HepG2 (cell line): Measurements from ENCODE around the gene FLG2. TPM values are rescaled to one million over a fixed set of nuclear protein-coding genes. Genes with fewer than 3 reads are reported as not detected.

Experiments
- ATAC-seq: fragments of 200-7000 bp; cut with Tn5 transposase; 3 replicates; pipeline ENCODE4 v1.9.1; 2020; ENCODE audit warnings: mild to moderate bottlenecking, moderate library complexity
- BruUV-seq: library from RNA; stranded (reverse); fragments of 400-500 nt; replicated peaks from 2 replicates; lab custom pipeline; 2021; lab: Mats Ljungman, UMichigan
- CTCF ChIA-PET: fragments of 300-600 bp; formaldehyde crosslinking; extraction: SDS; loops from one replicate; lab custom pipeline; 2021; ENCODE audit warnings: low total read pairs, inconsistent platforms, low intra/inter-chr PET ratio; lab: Yijun Ruan, JAX
- POLR2A ChIA-PET: fragments of 350-600 bp; sonication (Branson Sonifier 250); formaldehyde crosslinking; loops from one replicate; lab custom pipeline; 2020; ENCODE audit warnings: antibody characterized with exemption, inconsistent platforms; lab: Yijun Ruan, JAX
- DNase-seq: peaks from one replicate; pipeline ENCODE4 v3.0.0-alpha.2; 2015; ENCODE audit warnings: low spot score
- FAIRE-seq: peaks from 3 replicates; lab custom pipeline; 2011; peaks lifted over from hg19 to GRCh38; lab: Jason Lieb, UNC
- H2AFZ ChIP-seq: one replicate; pipeline ENCODE4 v1.6.1; 2011; ENCODE audit warnings: low read length, inconsistent platforms
- H3K27ac ChIP-seq: fragments of 300-600 bp; 3 replicates; pipeline ENCODE4 v1.8.0; 2011; ENCODE audit warnings: mixed run types, mild to moderate bottlenecking, mixed read lengths, low read length, inconsistent platforms; ENCODE audit not compliant: insufficient read depth; ENCODE audit errors: extremely low read length
- H3K27me3 ChIP-seq, 2 experiments: fragments of 200-600 bp in 1 of 2; 2 replicates in 1 of 2; 3 replicates in 1 of 2; pipeline versions ENCODE4 v1.6.0 to v1.8.0; 2011; ENCODE audit warnings: low read length in 2 of 2, mild to moderate bottlenecking in 2 of 2, moderate library complexity in 2 of 2, inconsistent platforms in 1 of 2; ENCODE audit not compliant: insufficient read depth in 2 of 2, control insufficient read depth in 1 of 2
- H3K36me3 ChIP-seq, 2 experiments: fragments of 200-600 bp in 1 of 2; replicated peaks in 1 of 2; 2 replicates in 1 of 2; 3 replicates in 1 of 2; pipeline versions ENCODE4 v1.5.1 to v1.8.0; 2011; ENCODE audit warnings: low read length in 2 of 2, inconsistent platforms in 1 of 2; ENCODE audit not compliant: insufficient read depth in 2 of 2, control insufficient read depth in 1 of 2
- H3K4me1 ChIP-seq: 2 replicates; pipeline ENCODE4 v1.5.1; 2012; ENCODE audit warnings: low read length, inconsistent platforms; ENCODE audit not compliant: insufficient read depth
- H3K4me2 ChIP-seq: 2 replicates; pipeline ENCODE4 v1.6.0; 2011; ENCODE audit warnings: low read depth, low read length, inconsistent platforms
- H3K4me3 ChIP-seq, 3 experiments: fragments of 200-600 bp in 1 of 3; sonication (generic), shearing (Covaris generic) in 1 of 3; replicated peaks in 1 of 3; 2 replicates each; pipeline ENCODE4 v1.5.1; 2011 to 2016; ENCODE audit warnings: low read length in 3 of 3, inconsistent platforms in 2 of 3, low read depth in 2 of 3, mild to moderate bottlenecking in 2 of 3, control low read depth in 1 of 3, mixed read lengths in 1 of 3; ENCODE audit not compliant: insufficient read depth in 1 of 3
- H3K79me2 ChIP-seq: one replicate; pipeline ENCODE4 v1.6.1; 2011; ENCODE audit warnings: low read length, inconsistent platforms; ENCODE audit not compliant: insufficient read depth
- H3K9ac ChIP-seq: 2 replicates; pipeline ENCODE4 v1.6.0; 2011; ENCODE audit warnings: mild to moderate bottlenecking, low read depth, low read length, inconsistent platforms; ENCODE audit not compliant: insufficient read depth
- H3K9me3 ChIP-seq: 2 replicates; pipeline ENCODE4 v1.5.1; 2012; ENCODE audit warnings: mild to moderate bottlenecking, low read length
- H4K20me1 ChIP-seq: 2 replicates; pipeline ENCODE4 v1.6.0; 2011; ENCODE audit warnings: inconsistent platforms, mild to moderate bottlenecking, low read length, moderate library complexity; ENCODE audit not compliant: insufficient read depth
- CTCF ChIP-seq: sonication (generic); formaldehyde crosslinking; IDR thresholded peaks from 2 replicates; pipeline ENCODE4 v1.5.0; 2020; ENCODE audit warnings: mild to moderate bottlenecking, missing genetic modification reagents, moderate library complexity
- GABPA ChIP-seq, 2 experiments: IDR thresholded peaks; 2 replicates each; pipeline ENCODE4 v1.6.1; 2011 to 2016; ENCODE audit warnings: low read depth in 2 of 2, low read length in 1 of 2, missing biosample characterization in 1 of 2, missing genetic modification characterization in 1 of 2
- THAP7 ChIP-seq: sonication (generic); formaldehyde crosslinking; IDR thresholded peaks from 2 replicates; pipeline ENCODE4 v1.8.1; 2023; ENCODE audit warnings: mild to moderate bottlenecking, missing genetic modification reagents
- ZNF496 ChIP-seq: sonication (generic); formaldehyde crosslinking; IDR thresholded peaks from 2 replicates; pipeline ENCODE4 v1.8.1; 2023; ENCODE audit warnings: mild to moderate bottlenecking, moderate library complexity, missing genetic modification reagents; ENCODE audit not compliant: insufficient replicate concordance
- WGBS: methylation state at CpG from one replicate; pipeline ENCODE4 v1.1.6; 2017; ENCODE audit warnings: low lambda C conversion rate; 5-methylcytosine and 5-hydroxymethylcytosine counted together
- in situ Hi-C: cut with HindIII; loops from 2 replicates; pipeline ENCODE4 v1.10.0; 2017; ENCODE audit warnings: low pct_unique_long_range_greater_than_20kb; ENCODE audit not compliant: extremely low pct_ligation_motif_present
- intact Hi-C: fragments of 100-400 bp; cut with micrococcal nuclease; formaldehyde crosslinking; loops from one replicate; pipeline ENCODE4 v1.10.0; 2022; ENCODE audit not compliant: unreplicated experiment
- polyA plus RNA-seq, 8 experiments: library from polyadenylated mRNA; depleted of rRNA in 3 of 8; stranded (reverse) in 7 of 8; unstranded in 1 of 8; fragments of >200 nt; fragmentation: Illumina TruSeq in 4 of 8; extraction: Trizol in 4 of 8; gene quantifications; 2 replicates each; pipeline versions ENCODE4 v1.2.1 to v1.2.3, GENCODE V29; 2011 to 2016; ENCODE audit warnings: low read depth in 4 of 8, missing spikeins in 1 of 8, mixed read lengths in 1 of 8; ENCODE audit not compliant: insufficient read depth in 1 of 8
- total RNA-seq, 5 experiments: library from RNA; depleted of rRNA; stranded (reverse); fragments of >200 nt; fragmentation: Illumina TruSeq; extraction: Trizol; gene quantifications; 2 replicates each; pipeline ENCODE4 v1.2.3, GENCODE V29; 2016; ENCODE audit warnings: low read depth in 1 of 5

Gene FLG2
- total and polyA plus RNA-seq, 2 of the 13 experiments (the other 11 are each of a cell fraction or from before 2014, with no cell fraction given): not detected

GRCh38 chr1:152397474-152397873 lies 37.7 kb upstream of the FLG2 start:
- H3K4me2 ChIP-seq: no peak overlapping the region
- H3K9me3 ChIP-seq: no peaks in the 10 kb centered on the region
- no peak overlapping the region for H3K4me3 ChIP-seq
- no peaks in the 10 kb centered on the region for H4K20me1 ChIP-seq
- H3K36me3 ChIP-seq: no peaks in the 10 kb centered on the region
- no peaks in the 10 kb centered on the region for H3K79me2 ChIP-seq
- TF ChIP-seq CTCF (CRISPR knock-in tag) (peak; percentile 31), GABPA (IDR thresholded peaks at IDR 0.05; ENCODE audit: low read depth, low read length) (no peak), GABPA (CRISPR knock-in tag; IDR thresholded peaks at IDR 0.05; ENCODE audit: low read depth) (no peak)
- DNase-seq (peak; percentile 4), FAIRE-seq (peak; percentile 30), ATAC-seq (peak; percentile 80)
- in situ Hi-C loops (no loop called here), intact Hi-C loops (loop anchor here (10.0 kb wide), 1 partner anchor 997 kb away; the partner anchor contains the start of gene S100A8)
- H2AFZ ChIP-seq: no peak overlapping the region
- POLR2A ChIA-PET: no interaction called here
- no peak overlapping the region for H3K9ac ChIP-seq
- 2% methylated on average over 5 of the region's 5 CpGs for WGBS
- no peaks in the 10 kb centered on the region for H3K4me1 ChIP-seq
- BruUV-seq: no TSS peak
- CTCF ChIA-PET: interaction anchor here (2.6 to 3.7 kb wide), 2 partner anchors 43 to 61 kb away, joined by 12 to 14 read pairs; no protein-coding TSS in a partner anchor
- no peak overlapping the region for H3K27ac ChIP-seq
- H3K27me3 ChIP-seq: no peaks in the 10 kb centered on the region

GRCh38 chr1:152394151-152394550 lies 34.3 kb upstream of the FLG2 start:
- Histone ChIP-seq H3K9me3 (no peaks in the 10 kb centered on the region), H3K4me2 (no peak overlapping the region), H2AFZ (no peak overlapping the region), H3K9ac (no peak overlapping the region)
- no peak for DNase-seq
- no peak for TF ChIP-seq THAP7 (CRISPR knock-in tag)
- TF ChIP-seq ZNF496: no peak
- TF ChIP-seq, all 625 proteins: peak for 0
- Histone ChIP-seq H3K36me3 (no peaks in the 10 kb centered on the region), H3K4me1 (no peaks in the 10 kb centered on the region), H3K79me2 (no peaks in the 10 kb centered on the region), H3K4me3 (no peak overlapping the region), H3K27me3 (no peaks in the 10 kb centered on the region; a peak in 1 of 5 replicates), H3K27ac (no peak overlapping the region), H4K20me1 (no peaks in the 10 kb centered on the region)
- CTCF ChIA-PET: no interaction called here
- in situ Hi-C loops: no loop called here
- WGBS: 0% methylated on average over 1 of the region's 1 CpG
- FAIRE-seq: no peak
- intact Hi-C loops: loop anchor here (10.0 kb wide), 1 partner anchor 1001 kb away; the partner anchor contains the start of gene S100A8
- no TSS peak for BruUV-seq
- POLR2A ChIA-PET: no interaction called here
- ATAC-seq: no peak
